Regular cardiac myocyte (primary cell): ENCODE measurements around the gene NDUFAB1. TPM values are rescaled to one million over a fixed set of nuclear protein-coding genes. Genes with fewer than 3 reads are reported as not detected.

Source experiments
- total RNA-seq: library from RNA; depleted of rRNA; stranded (reverse); fragments of >200 nt; gene quantifications from 2 replicates; pipeline ENCODE4 v1.2.3, GENCODE V29; 2014

Gene NDUFAB1
- total RNA-seq = 49.9 and 91.8 TPM in 2 replicates

DNA sequence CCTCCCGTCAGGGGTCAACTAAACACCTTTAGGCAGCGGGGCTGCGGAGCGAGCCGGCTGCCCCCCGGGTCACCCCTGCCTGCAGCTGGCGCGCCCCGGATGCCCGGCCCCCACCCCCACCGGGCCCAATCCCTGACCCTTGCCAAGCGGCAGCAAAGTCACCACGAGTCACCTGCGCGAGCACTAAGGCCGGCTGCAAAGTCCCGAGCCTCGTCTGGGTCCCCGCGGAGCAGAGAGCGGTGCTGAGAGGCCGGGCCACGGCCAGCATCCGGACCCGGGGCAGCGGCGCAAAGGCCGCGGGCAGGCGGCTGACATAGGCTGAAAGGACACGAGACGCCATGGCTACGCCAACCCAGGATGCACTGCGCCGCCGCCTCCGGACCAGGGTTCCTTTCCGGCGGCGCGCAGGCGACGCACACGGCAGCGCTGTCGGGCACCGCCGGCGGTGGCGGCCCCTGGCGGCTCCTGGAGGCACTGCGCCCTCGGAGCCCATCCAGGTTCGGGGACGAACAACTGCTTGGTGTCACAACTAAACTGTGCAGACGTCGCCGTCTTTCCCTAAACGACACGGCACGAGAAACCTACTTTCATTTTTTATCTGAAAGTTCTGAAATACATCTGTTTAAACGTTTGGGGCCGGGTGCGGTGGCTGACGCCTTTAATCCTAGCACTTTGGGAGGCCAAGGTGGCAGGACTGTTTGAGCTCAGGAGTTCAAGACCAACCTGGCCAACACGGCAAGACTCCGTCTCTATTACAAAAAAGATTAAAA, at the start of gene NDUFAB1:
Gene NDUFAB1, minus strand, starts transcription at position 366 of the 770 bp plus-strand sequence. Its CDS starts 26 bp downstream, at position 340.

DNA sequence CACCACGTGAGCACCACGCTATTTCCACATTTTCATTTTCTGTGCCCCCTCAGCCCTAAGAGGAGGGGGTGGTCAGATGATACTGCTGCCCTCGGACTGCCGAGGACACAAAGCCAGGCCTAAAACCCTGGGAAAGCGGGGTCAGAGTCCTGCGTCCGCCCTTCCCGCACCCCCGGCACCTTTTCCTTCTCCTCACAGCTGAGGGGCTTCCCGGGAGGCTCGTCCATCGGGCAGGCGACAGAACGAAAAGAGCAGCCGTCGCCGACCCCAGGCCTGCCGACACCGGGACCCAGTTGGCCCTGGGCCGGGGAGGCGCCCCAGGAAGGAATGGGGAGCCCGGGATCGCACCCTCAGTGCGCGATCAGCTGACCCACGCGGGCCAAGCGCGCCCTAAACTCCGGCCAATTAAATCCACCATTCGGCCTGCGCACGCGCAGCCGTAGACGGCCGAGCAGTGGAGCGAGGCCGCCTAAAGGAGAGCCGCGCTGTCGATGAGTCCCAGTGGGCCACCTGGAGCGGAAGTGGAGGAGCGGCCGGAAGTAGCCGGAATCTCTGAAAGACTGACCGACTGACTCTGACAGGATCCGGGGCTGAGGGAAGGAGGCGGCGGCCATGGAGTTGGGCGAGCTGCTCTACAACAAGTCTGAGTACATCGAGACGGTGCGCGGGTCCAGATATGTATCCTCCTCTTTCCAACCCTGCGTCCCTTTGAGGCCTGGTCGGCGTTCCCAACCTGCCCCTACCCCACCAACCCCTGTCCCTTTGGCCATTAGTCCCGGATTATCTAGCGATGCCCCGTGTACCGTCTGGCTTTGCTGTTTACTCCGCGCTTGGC, 45.0 kb upstream of the NDUFAB1 start, which contains the start of the genes DCTN5 and PALB2:
Gene DCTN5, plus strand, starts transcription at position 536 of the 835 bp plus-strand sequence. Its CDS starts 77 bp downstream, at position 613.
Gene PALB2, minus strand, starts transcription at position 380 of the 835 bp plus-strand sequence. Its CDS starts 153 bp downstream, at position 227.

DNA sequence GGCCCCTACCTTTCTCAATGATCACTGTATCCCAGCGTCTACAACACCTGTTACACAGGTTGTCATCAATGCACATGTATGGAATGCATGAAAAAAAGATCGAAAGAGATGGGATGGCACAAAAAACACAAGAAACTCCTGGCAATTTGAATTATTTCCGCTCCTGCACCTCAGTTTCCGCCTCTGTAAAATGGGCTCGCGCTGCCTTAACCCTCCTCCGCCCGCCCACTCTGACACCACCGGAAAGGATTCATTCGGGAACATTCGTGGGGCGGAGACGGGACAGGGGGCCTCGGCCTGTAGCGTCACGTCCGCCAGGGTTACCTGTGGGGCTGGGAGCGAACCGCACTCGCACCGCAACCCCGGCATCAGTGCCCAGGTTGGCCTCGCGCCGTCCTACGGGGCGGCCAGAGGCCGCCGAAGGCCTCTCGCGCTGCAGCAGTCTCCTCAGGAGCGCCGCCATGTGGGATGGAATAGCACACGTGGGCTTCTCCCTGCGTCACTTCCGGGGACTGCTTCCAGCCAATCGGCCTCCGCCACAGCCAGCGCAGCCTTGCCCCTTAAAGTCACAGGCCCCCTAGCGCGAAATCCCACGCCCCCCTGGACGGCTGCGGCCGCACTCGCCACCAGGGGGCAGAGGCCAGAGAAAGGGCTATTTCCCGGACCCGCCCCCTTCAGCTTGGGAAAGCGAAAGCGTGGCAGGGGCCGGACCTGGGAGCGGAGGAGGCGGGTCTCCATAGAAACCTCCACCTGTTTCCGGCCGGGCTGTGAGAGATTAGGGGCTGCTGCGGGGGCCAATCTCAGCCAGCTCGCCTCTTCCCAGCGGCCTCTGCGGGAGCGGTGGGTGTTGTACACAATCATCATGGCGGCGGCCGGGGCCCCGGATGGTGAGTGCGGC, 39.0 kb downstream of the NDUFAB1 start, which contains the start of the genes EARS2 and UBFD1:
Gene EARS2, minus strand, starts transcription at position 470 of the 898 bp plus-strand sequence. Its CDS starts 7 bp downstream, at position 463.
Gene UBFD1, plus strand, starts transcription at position 847 of the 898 bp plus-strand sequence. Its CDS starts 16 bp downstream, at position 863.

Other genes starting within 250 kb of the NDUFAB1 start
- 14.7 and 14.8 TPM in 2 replicates for gene COG7, start 143.1 kb downstream of the NDUFAB1 start, total RNA-seq
- 25.4 and 26.6 TPM in 2 replicates for gene GGA2, start 85.8 kb downstream of the NDUFAB1 start, total RNA-seq
- gene EARS2, start 39.0 kb downstream of the NDUFAB1 start, total RNA-seq = 45.2 and 50.7 TPM in 2 replicates
- gene UBFD1, start 38.6 kb downstream of the NDUFAB1 start, total RNA-seq = 153 and 186 TPM in 2 replicates
- gene PALB2, start 45.0 kb upstream of the NDUFAB1 start, total RNA-seq = 7.3 and 12.3 TPM in 2 replicates
- 79.5 and 98.5 TPM in 2 replicates for gene DCTN5, start 45.1 kb upstream of the NDUFAB1 start, total RNA-seq
- gene PLK1, start 82.6 kb upstream of the NDUFAB1 start, total RNA-seq = 3.9 and 45.8 TPM in 2 replicates
- gene ERN2, start 116.9 kb upstream of the NDUFAB1 start, total RNA-seq = under 0.01 and 0.38 TPM in 2 replicates
- not detected in 2 replicates for gene CHP2, start 158.7 kb upstream of the NDUFAB1 start, total RNA-seq
- not detected in 2 replicates for gene PRKCB, start 239.7 kb upstream of the NDUFAB1 start, total RNA-seq